B cell (primary cell): ENCODE results near the gene ALX1. TPM values are rescaled to one million over a fixed set of nuclear protein-coding genes. Genes with fewer than 3 reads are reported as not detected.

ENCODE experiments used
- ATAC-seq: fragments of 200-7000 bp; cut with Tn5 transposase; one replicate; pipeline ENCODE4 v1.10.0; 2021; ENCODE audit warnings: low read depth, mild to moderate bottlenecking, moderate number of reproducible peaks, moderate library complexity
- CTCF ChIA-PET: fragments of 350-600 bp; sonication (Branson Sonifier 250); formaldehyde crosslinking; loops from one replicate; lab custom pipeline; 2021; ENCODE audit warnings: antibody characterized with exemption, inconsistent platforms; lab: Charles Lee
- POLR2A ChIA-PET: fragments of 350-600 bp; sonication (Branson Sonifier 250); formaldehyde crosslinking; loops from one replicate; lab custom pipeline; 2021; ENCODE audit warnings: antibody characterized with exemption; lab: Charles Lee
- DNase-seq: peaks from one replicate; pipeline ENCODE4 v3.0.0; 2013
- H2AFZ ChIP-seq: 2 replicates; pipeline ENCODE4 v1.6.1; 2012; ENCODE audit warnings: mild to moderate bottlenecking, low read depth, low read length; ENCODE audit not compliant: insufficient read depth, poor library complexity, severe bottlenecking
- H3K27ac ChIP-seq, 2 donors: 1 replicate in 1 of 2; 2 replicates in 1 of 2; pipeline ENCODE4 v1.5.1; 2012 to 2013; ENCODE audit warnings: low read length in 2 of 2, mild to moderate bottlenecking in 2 of 2, moderate library complexity in 1 of 2
- H3K27me3 ChIP-seq, 4 experiments: fragments of 200-600 bp in 1 of 4; sonication (generic) in 1 of 4; replicated peaks in 1 of 4; 1 replicate in 2 of 4; 2 replicates in 2 of 4; pipeline versions ENCODE4 v1.6.1 to v1.7.0; 2013 to 2016; ENCODE audit warnings: low read length in 3 of 4, mild to moderate bottlenecking in 2 of 4, mixed read lengths in 1 of 4, moderate library complexity in 1 of 4; ENCODE audit not compliant: insufficient read depth in 4 of 4, control insufficient read depth in 3 of 4; ENCODE audit errors: control extremely low read depth in 1 of 4
- H3K36me3 ChIP-seq, 2 experiments: replicated peaks in 1 of 2; 1 replicate in 1 of 2; 2 replicates in 1 of 2; pipeline versions ENCODE4 v1.6.1 to v1.7.1; 2013; ENCODE audit warnings: low read length in 1 of 2; ENCODE audit not compliant: insufficient read depth in 2 of 2, control insufficient read depth in 1 of 2; ENCODE audit errors: control extremely low read depth in 1 of 2, extremely low read depth in 1 of 2
- H3K4me1 ChIP-seq, 2 donors: fragments of 200-600 bp in 1 of 2; sonication (generic) in 1 of 2; 1 replicate in 1 of 2; 2 replicates in 1 of 2; pipeline versions ENCODE4 v1.5.1 to v1.6.1; 2013 to 2017; ENCODE audit warnings: low read length in 2 of 2; ENCODE audit not compliant: control insufficient read depth in 2 of 2, insufficient read depth in 2 of 2
- H3K4me2 ChIP-seq: replicated peaks from 2 replicates; pipeline ENCODE3; 2012; ENCODE audit warnings: mild to moderate bottlenecking, low read depth, low read length; ENCODE audit not compliant: poor library complexity, severe bottlenecking
- H3K4me3 ChIP-seq, 5 experiments: fragments of 200-600 bp in 1 of 5; sonication (generic) in 1 of 5; 1 replicate in 3 of 5; 2 replicates in 2 of 5; pipeline versions ENCODE4 v1.5.1 to v1.7.0; 2011 to 2016; ENCODE audit warnings: low read length in 4 of 5, mild to moderate bottlenecking in 4 of 5, low read depth in 2 of 5, control low read depth in 1 of 5, moderate library complexity in 1 of 5; ENCODE audit not compliant: insufficient read depth in 1 of 5; ENCODE audit errors: control extremely low read depth in 1 of 5, extremely low read depth in 1 of 5
- H3K79me2 ChIP-seq: fragments of 200-600 bp; sonication (generic); one replicate; pipeline ENCODE4 v1.6.0; 2016; ENCODE audit warnings: low read length; ENCODE audit not compliant: control insufficient read depth, insufficient read depth
- H3K9ac ChIP-seq: fragments of 200-600 bp; sonication (generic); 2 replicates; pipeline ENCODE4 v1.6.1; 2017; ENCODE audit warnings: mild to moderate bottlenecking, low read length, moderate library complexity
- H3K9me3 ChIP-seq, 3 donors: one replicate each; pipeline versions ENCODE4 v1.6.1 to v1.7.1; 2013; ENCODE audit warnings: low read length in 2 of 3; ENCODE audit not compliant: control insufficient read depth in 2 of 3, insufficient read depth in 1 of 3; ENCODE audit errors: control extremely low read depth in 1 of 3
- H4K20me1 ChIP-seq: 2 replicates; pipeline ENCODE4 v1.6.0; 2012; ENCODE audit warnings: mild to moderate bottlenecking, low read length; ENCODE audit not compliant: insufficient read depth, control insufficient read depth, poor library complexity, severe bottlenecking
- H3K27ac Mint-ChIP-seq: one replicate; pipeline ENCODE4 v1.8.0; 2021; ENCODE audit warnings: mixed read lengths
- H3K27me3 Mint-ChIP-seq: one replicate; pipeline ENCODE4 v1.8.0; 2021; ENCODE audit warnings: mixed read lengths
- H3K4me1 Mint-ChIP-seq: one replicate; pipeline ENCODE4 v1.8.0; 2021; ENCODE audit warnings: mixed read lengths
- H3K4me3 Mint-ChIP-seq: one replicate; pipeline ENCODE4 v1.8.0; 2021; ENCODE audit warnings: mixed read lengths
- H3K9me3 Mint-ChIP-seq: one replicate; pipeline ENCODE4 v1.8.0; 2022; ENCODE audit warnings: mixed read lengths; ENCODE audit not compliant: insufficient read depth
- CTCF ChIP-seq: fragments of 200-600 bp; IDR thresholded peaks from one replicate; pipeline ENCODE4 v1.8.0; 2022; ENCODE audit warnings: antibody characterized with exemption, mild to moderate bottlenecking
- EZH2 ChIP-seq: IDR thresholded peaks from 2 replicates; pipeline ENCODE4 v1.6.1; 2012; ENCODE audit warnings: borderline replicate concordance, low read depth, mild to moderate bottlenecking, moderate library complexity, low read length; ENCODE audit not compliant: insufficient read depth, poor library complexity, severe bottlenecking
- WGBS: methylation state at CpG from one replicate; pipeline ENCODE4 v1.1.5; 2013; ENCODE audit warnings: missing lambda C conversion rate; ENCODE audit not compliant: insufficient coverage; 5-methylcytosine and 5-hydroxymethylcytosine counted together
- intact Hi-C: fragments of 100-400 bp; cut with micrococcal nuclease; formaldehyde crosslinking; loops from one replicate; pipeline ENCODE4 v1.10.0; 2022
- polyA plus RNA-seq: library from polyadenylated mRNA; depleted of rRNA; stranded (reverse); fragments of >200 nt; gene quantifications from 2 replicates; pipeline ENCODE4 v1.2.3, GENCODE V29; 2012
- total RNA-seq, 2 donors: library from RNA; stranded (reverse); fragments of 120-200 nt in 1 of 2; gene quantifications; 1 replicate in 1 of 2; 2 replicates in 1 of 2; pipeline versions ENCODE4 v1.2.3 to v1.2.4, GENCODE V29; 2013 to 2022

The ALX1 gene
- total and polyA plus RNA-seq, 2 donors (not counting 1 experiment from before 2014, with no cell fraction given) = not detected

GRCh38 chr12:85296362-85296761 lies 16.3 kb downstream of the ALX1 start:
- no peak overlapping the region for H3K27ac ChIP-seq
- H3K27me3 Mint-ChIP-seq = no peaks in the 10 kb centered on the region
- intact Hi-C loops = no loop called here
- ATAC-seq = no peak
- H3K79me2 ChIP-seq = no peaks in the 10 kb centered on the region
- no peaks in the 10 kb centered on the region for H3K4me1 ChIP-seq
- ChIA-PET CTCF (no interaction called here), POLR2A (no interaction called here)
- no peak overlapping the region for H3K4me3 ChIP-seq
- H3K4me1 Mint-ChIP-seq = no peaks in the 10 kb centered on the region
- H3K4me3 Mint-ChIP-seq = no peak overlapping the region
- H3K4me2 ChIP-seq = no peak overlapping the region
- no CpG with 5 or more reads among the region's 3 CpGs for WGBS
- H3K27ac Mint-ChIP-seq = no peak overlapping the region
- H3K27me3 ChIP-seq = no peaks in the 10 kb centered on the region
- TF ChIP-seq EZH2 (no peak), CTCF (no peak)
- no peaks in the 10 kb centered on the region for H3K9me3 Mint-ChIP-seq
- no peaks in the 10 kb centered on the region for H4K20me1 ChIP-seq
- no peak overlapping the region for H2AFZ ChIP-seq
- no peak overlapping the region for H3K9ac ChIP-seq
- no peaks in the 10 kb centered on the region for H3K9me3 ChIP-seq
- no peaks in the 10 kb centered on the region for H3K36me3 ChIP-seq
- DNase-seq = no peak

- ChIA-PET POLR2A (no interaction called here), CTCF (no interaction called here)
- no CpG with 5 or more reads among the region's 2 CpGs for WGBS
- H2AFZ ChIP-seq = no peak overlapping the region
- Mint-ChIP-seq H3K27me3 (no peaks in the 10 kb centered on the region), H3K4me3 (no peak overlapping the region), H3K9me3 (no peaks in the 10 kb centered on the region), H3K27ac (no peak overlapping the region), H3K4me1 (no peaks in the 10 kb centered on the region)
- H3K4me3 ChIP-seq = no peak overlapping the region
- no peaks in the 10 kb centered on the region for H3K36me3 ChIP-seq
- no peak overlapping the region for H3K27ac ChIP-seq
- H3K4me2 ChIP-seq = no peak overlapping the region
- H3K4me1 ChIP-seq = no peaks in the 10 kb centered on the region
- TF ChIP-seq CTCF (no peak), EZH2 (no peak)
- no peaks in the 10 kb centered on the region for H4K20me1 ChIP-seq
- H3K9me3 ChIP-seq = no peaks in the 10 kb centered on the region
- intact Hi-C loops = no loop called here
- no peaks in the 10 kb centered on the region for H3K79me2 ChIP-seq
- no peak overlapping the region for H3K9ac ChIP-seq
- H3K27me3 ChIP-seq = no peaks in the 10 kb centered on the region
- no peak for DNase-seq
- ATAC-seq = no peak
Measured at GRCh38 chr12:85299053-85299452, 19.0 kb downstream of the ALX1 start.
